Keratinocyte (primary cell): Measurements from ENCODE around the gene VTCN1.

Experiments used
- CTCF ChIP-seq, 3 experiments: IDR thresholded peaks in 1 of 3; conservative IDR thresholded peaks in 1 of 3; optimal IDR thresholded peaks in 1 of 3; 2 replicates in 2 of 3; 3 replicates in 1 of 3; pipeline versions ENCODE3 to v1.5.1; 2011; ENCODE audit warnings: low read length in 3 of 3, mild to moderate bottlenecking in 3 of 3, moderate library complexity in 2 of 3, control low read depth in 1 of 3, inconsistent platforms in 1 of 3; ENCODE audit not compliant: insufficient read depth in 2 of 3; ENCODE audit errors: extremely low read depth in 1 of 3
- EZH2 ChIP-seq: IDR thresholded peaks from one replicate; pipeline ENCODE4 v1.6.1; 2012; ENCODE audit warnings: inconsistent platforms, mild to moderate bottlenecking, low read length, moderate library complexity

GRCh38 chr1:117235863-117236465 is 25.2 kb upstream of the VTCN1 start:
- TF ChIP-seq EZH2 (no peak), CTCF (optimal IDR thresholded peaks at IDR 0.05 in 1 of 3, IDR thresholded peaks at IDR 0.05 in 1 of 3, conservative IDR thresholded peaks at IDR 0.05 in 1 of 3; ENCODE audit: extremely low read depth in 1 of 3, insufficient read depth in 2 of 3, low read length in 3 of 3) (no peak)
